Effector memory CD4-positive, alpha-beta T cell (primary cell): ENCODE results near the gene RNF113A.
"Not testable (repeated sequence)": the region's sequence is repeated elsewhere in the genome, so short reads cannot be mapped to it uniquely, and the experiment has no call there.

ENCODE experiments used
- DNase-seq, 3 donors: peaks; one replicate each; pipeline ENCODE4 v3.0.0-alpha.2; 2020
- H3K27ac ChIP-seq: 2 replicates; pipeline ENCODE4 v1.7.0; 2013; ENCODE audit warnings: mild to moderate bottlenecking, low read length, moderate library complexity; ENCODE audit not compliant: insufficient read depth, poor library complexity, severe bottlenecking
- H3K27me3 ChIP-seq: replicated peaks from 2 replicates; pipeline ENCODE4 v1.7.0; 2013; ENCODE audit warnings: mild to moderate bottlenecking, low read length; ENCODE audit not compliant: insufficient read depth, control insufficient read depth, poor library complexity, severe bottlenecking
- H3K36me3 ChIP-seq: 2 replicates; pipeline ENCODE4 v1.7.0; 2013; ENCODE audit warnings: mild to moderate bottlenecking, low read length, moderate library complexity; ENCODE audit not compliant: control insufficient read depth, insufficient read depth
- H3K4me1 ChIP-seq: 2 replicates; pipeline ENCODE4 v1.7.0; 2013; ENCODE audit warnings: low read length, mild to moderate bottlenecking; ENCODE audit not compliant: control insufficient read depth, insufficient read depth, poor library complexity, severe bottlenecking
- H3K4me3 ChIP-seq: 2 replicates; pipeline ENCODE4 v1.7.0; 2013; ENCODE audit warnings: low read length, low read depth, mild to moderate bottlenecking; ENCODE audit not compliant: insufficient read depth, poor library complexity, severe bottlenecking
- H3K9me3 ChIP-seq: 2 replicates; pipeline ENCODE4 v1.7.0; 2013; ENCODE audit warnings: mild to moderate bottlenecking, low read length, moderate library complexity; ENCODE audit not compliant: control insufficient read depth
- total RNA-seq, 3 donors: gene quantifications; one replicate each; lab custom pipeline; 2026; lab: John Stamatoyannopoulos, UW

RNF113A gene
- 29.9 to 42.5 (median 35.6) reads per million in 3 donors for total RNA-seq

GRCh38 chrX:119871599-119872395 is at the start of gene RNF113A, which contains the start of gene NDUFA1:
Gene RNF113A, minus strand, starts transcription at chrX:119871733. Its CDS starts 120 bp downstream, at chrX:119871613.
Gene NDUFA1, plus strand, starts transcription at chrX:119871832. Its CDS starts 80 bp downstream, at chrX:119871912.
- Histone ChIP-seq H3K9me3 (no peaks in the 10 kb centered on the region), H3K27ac (peak within 1 kb of the TSS; percentile 92), H3K36me3 (no peaks in the 10 kb centered on the region), H3K4me3 (peak within 1 kb of the TSS; percentile 68), H3K27me3 (no peaks in the 10 kb centered on the region), H3K4me1 (peaks cover 7% of the 10 kb centered on the region)
- peak; percentile 72 to 79 (median 77) for DNase-seq

DNA sequence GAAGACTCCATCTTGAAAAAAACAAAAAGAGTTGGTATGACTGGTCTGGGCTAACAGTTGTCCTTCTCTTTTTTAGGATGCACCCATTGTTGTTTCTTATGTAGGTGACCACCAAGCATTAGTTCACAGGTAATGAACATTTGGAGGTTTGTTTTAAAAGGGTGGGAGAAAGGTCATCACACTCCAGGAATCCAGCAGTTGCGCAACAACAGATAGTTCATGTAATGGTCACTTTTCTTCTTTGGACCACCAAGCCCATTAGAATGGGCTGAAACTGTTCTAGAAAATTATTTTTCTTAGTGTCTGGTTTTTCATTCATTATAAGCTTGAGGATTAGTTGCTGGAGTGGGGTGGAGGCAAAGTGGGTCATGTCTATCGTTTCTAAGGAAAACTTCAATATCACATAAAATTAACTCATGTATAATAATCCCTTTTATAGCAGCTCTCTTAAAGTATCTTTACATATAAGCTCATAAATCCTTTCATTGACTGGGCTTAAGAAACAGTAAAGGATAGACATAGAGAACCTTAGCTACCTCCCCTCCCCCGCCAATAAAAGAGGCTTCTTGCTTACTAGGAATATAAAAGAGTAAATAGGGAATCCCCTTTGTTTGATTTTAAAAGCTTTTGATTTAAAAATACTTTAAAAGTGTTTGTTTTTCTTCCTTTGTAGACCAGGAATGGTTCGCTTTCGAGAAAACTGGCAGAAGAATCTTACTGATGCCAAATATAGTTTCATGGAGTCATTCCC is 48.5 kb upstream of the RNF113A start:
- H3K27me3 ChIP-seq = no peaks in the 10 kb centered on the region
- no peak overlapping the region for H3K27ac ChIP-seq
- DNase-seq = no peak
- no peaks in the 10 kb centered on the region for H3K4me1 ChIP-seq
- H3K9me3 ChIP-seq = no peaks in the 10 kb centered on the region
- no peak overlapping the region for H3K4me3 ChIP-seq
- no peaks in the 10 kb centered on the region for H3K36me3 ChIP-seq

GRCh38 chrX:119917877-119918276 is 46.3 kb upstream of the RNF113A start:
- no peaks in the 10 kb centered on the region for H3K9me3 ChIP-seq
- no peaks in the 10 kb centered on the region for H3K27me3 ChIP-seq
- no peaks in the 10 kb centered on the region for H3K4me1 ChIP-seq
- H3K4me3 ChIP-seq = no peak overlapping the region
- no peaks in the 10 kb centered on the region for H3K36me3 ChIP-seq
- H3K27ac ChIP-seq = no peak overlapping the region
- DNase-seq = no peak

GRCh38 chrX:119916310-119916709 is 44.8 kb upstream of the RNF113A start:
- H3K9me3 ChIP-seq = no peaks in the 10 kb centered on the region

GRCh38 chrX:119900976-119901375 is 29.4 kb upstream of the RNF113A start:
- no peaks in the 10 kb centered on the region for H3K4me1 ChIP-seq
- no peaks in the 10 kb centered on the region for H3K9me3 ChIP-seq
- H3K27ac ChIP-seq = no peak overlapping the region
- no peaks in the 10 kb centered on the region for H3K36me3 ChIP-seq
- H3K4me3 ChIP-seq = no peak overlapping the region
- DNase-seq = no peak
- no peaks in the 10 kb centered on the region for H3K27me3 ChIP-seq

More at GRCh38 chrX:119916310-119916709, 44.8 kb upstream of the RNF113A start:
- no peak for DNase-seq
- Histone ChIP-seq H3K27me3 (no peaks in the 10 kb centered on the region), H3K4me3 (no peak overlapping the region), H3K4me1 (no peaks in the 10 kb centered on the region), H3K36me3 (no peaks in the 10 kb centered on the region), H3K27ac (no peak overlapping the region)

DNA sequence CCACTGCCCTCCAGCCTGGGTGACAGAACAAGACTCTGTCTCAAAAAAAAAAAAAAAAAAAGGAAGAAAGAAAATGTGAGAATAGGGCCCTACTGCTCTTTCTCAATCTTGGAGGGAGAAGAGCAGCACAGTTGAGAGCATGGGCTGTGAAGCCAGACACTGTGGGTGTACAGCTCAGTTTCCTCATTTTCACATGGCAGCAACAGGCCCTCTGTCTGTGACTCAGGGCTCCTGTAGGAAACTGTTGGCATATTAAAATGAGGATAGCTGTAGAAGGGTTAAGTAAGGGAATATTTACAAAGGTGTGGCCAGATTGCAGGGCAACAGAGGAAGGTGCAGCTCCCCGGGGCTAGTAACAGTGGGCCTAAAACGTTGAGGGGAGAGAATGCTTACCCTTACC is 27.6 kb upstream of the RNF113A start:
- H3K27me3 ChIP-seq = no peaks in the 10 kb centered on the region
- no peak for DNase-seq
- no peaks in the 10 kb centered on the region for H3K9me3 ChIP-seq
- H3K4me1 ChIP-seq = no peaks in the 10 kb centered on the region
- H3K36me3 ChIP-seq = no peaks in the 10 kb centered on the region
- H3K4me3 ChIP-seq = no peak overlapping the region
- no peak overlapping the region for H3K27ac ChIP-seq

- H3K4me1 ChIP-seq = no peaks in the 10 kb centered on the region
- H3K27ac ChIP-seq = no peak within 1 kb of the TSS
- H3K4me3 ChIP-seq = no peak within 1 kb of the TSS
- no peaks in the 10 kb centered on the region for H3K27me3 ChIP-seq
- no peaks in the 10 kb centered on the region for H3K36me3 ChIP-seq
- H3K9me3 ChIP-seq = no peaks in the 10 kb centered on the region
- no peak for DNase-seq
Observed at GRCh38 chrX:119895843-119896326, 24.4 kb upstream of the RNF113A start, which contains the start of gene AKAP14. Gene AKAP14, plus strand, starts transcription at chrX:119895893. Its CDS starts 7,331 bp downstream, at chrX:119903224.

- DNase-seq, H3K36me3 ChIP-seq, H3K4me3 ChIP-seq, H3K4me1 ChIP-seq, H3K9me3 ChIP-seq, H3K27ac ChIP-seq, H3K27me3 ChIP-seq: not testable (repeated sequence)
Observed at GRCh38 chrX:119891961-119892692, 20.6 kb upstream of the RNF113A start.

DNA sequence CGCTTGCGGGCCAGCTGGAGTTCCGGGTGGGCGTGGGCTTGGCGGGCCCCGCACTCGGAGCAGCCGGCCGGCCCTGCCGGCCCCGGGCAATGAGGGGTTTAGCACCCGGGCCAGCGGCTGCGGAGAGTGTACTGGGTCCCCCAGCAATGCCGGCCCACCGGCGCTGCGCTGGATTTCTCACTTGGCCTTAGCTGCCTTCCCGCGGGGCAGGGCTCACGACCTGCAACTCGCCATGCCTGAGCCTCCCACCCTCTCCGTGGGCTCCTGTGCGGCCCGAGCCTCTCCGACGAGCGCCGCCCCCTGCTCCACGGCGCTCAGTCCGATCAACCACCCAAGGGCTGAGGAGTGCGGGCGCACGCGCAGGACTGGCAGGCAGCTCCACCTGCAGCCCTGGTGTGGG is 19.1 kb upstream of the RNF113A start:
- H3K36me3 ChIP-seq, H3K9me3 ChIP-seq, H3K4me3 ChIP-seq, H3K27ac ChIP-seq, H3K4me1 ChIP-seq, DNase-seq, H3K27me3 ChIP-seq: not testable (repeated sequence)
